MG63 (cell line): ENCODE data around the gene RNF125. TPM values are rescaled to one million over a fixed set of nuclear protein-coding genes. Genes with fewer than 3 reads are reported as not detected.
A peak's percentile ranks its signal among the peaks of the same experiment; 100 is the strongest.
"Not testable (repeated sequence)": the region's sequence is repeated elsewhere in the genome, so short reads cannot be mapped to it uniquely, and the experiment has no call there.

Experiments used
- DNase-seq: peaks from one replicate; pipeline ENCODE4 v3.0.0-alpha.2; 2020
- H3K27me3 ChIP-seq: fragments of 250-450 bp; sonication (Bioruptor Pico); 2 replicates; pipeline ENCODE4 v1.5.1; 2020; ENCODE audit warnings: mild to moderate bottlenecking, moderate library complexity
- H3K36me3 ChIP-seq: fragments of 250-450 bp; sonication (Bioruptor Pico); 2 replicates; pipeline ENCODE4 v1.5.1; 2020; ENCODE audit warnings: mild to moderate bottlenecking, moderate library complexity
- H3K4me3 ChIP-seq: fragments of 250-450 bp; sonication (Bioruptor Pico); 2 replicates; pipeline ENCODE4 v1.5.1; 2020; ENCODE audit warnings: mild to moderate bottlenecking, moderate library complexity
- H3K9me3 ChIP-seq: fragments of 250-450 bp; sonication (Bioruptor Pico); 2 replicates; pipeline ENCODE4 v1.5.1; 2020; ENCODE audit warnings: mild to moderate bottlenecking, moderate library complexity
- total RNA-seq: library from RNA; depleted of rRNA; stranded (reverse); fragments of >200 nt; shearing (Covaris generic); gene quantifications from 2 replicates; pipeline ENCODE4 v1.2.3, GENCODE V29; 2014; ENCODE audit warnings: low replicate concordance; rRNA removed

Gene RNF125
- 0.05 and 0.10 TPM in 2 replicates for total RNA-seq

- DNase-seq = peak; percentile 70
- Histone ChIP-seq H3K9me3 (no peaks in the 10 kb centered on the region), H3K27me3 (no peaks in the 10 kb centered on the region; the same call in 1 of the 2 replicates), H3K4me3 (peak within 1 kb of the TSS; percentile 53), H3K36me3 (no peaks in the 10 kb centered on the region)
These were observed at the start of gene RNF125 for GRCh38 chr18:32018331-32019250. RNF125 (plus strand) TSS chr18:32018825; CDS start chr18:32018864, 39 bp downstream.

- Histone ChIP-seq H3K4me3 (no peak overlapping the region), H3K36me3 (no peaks in the 10 kb centered on the region), H3K9me3 (no peaks in the 10 kb centered on the region), H3K27me3 (no peaks in the 10 kb centered on the region)
- DNase-seq = no peak
These were observed 48.0 kb upstream of the RNF125 start for GRCh38 chr18:31970617-31971016.

DNA sequence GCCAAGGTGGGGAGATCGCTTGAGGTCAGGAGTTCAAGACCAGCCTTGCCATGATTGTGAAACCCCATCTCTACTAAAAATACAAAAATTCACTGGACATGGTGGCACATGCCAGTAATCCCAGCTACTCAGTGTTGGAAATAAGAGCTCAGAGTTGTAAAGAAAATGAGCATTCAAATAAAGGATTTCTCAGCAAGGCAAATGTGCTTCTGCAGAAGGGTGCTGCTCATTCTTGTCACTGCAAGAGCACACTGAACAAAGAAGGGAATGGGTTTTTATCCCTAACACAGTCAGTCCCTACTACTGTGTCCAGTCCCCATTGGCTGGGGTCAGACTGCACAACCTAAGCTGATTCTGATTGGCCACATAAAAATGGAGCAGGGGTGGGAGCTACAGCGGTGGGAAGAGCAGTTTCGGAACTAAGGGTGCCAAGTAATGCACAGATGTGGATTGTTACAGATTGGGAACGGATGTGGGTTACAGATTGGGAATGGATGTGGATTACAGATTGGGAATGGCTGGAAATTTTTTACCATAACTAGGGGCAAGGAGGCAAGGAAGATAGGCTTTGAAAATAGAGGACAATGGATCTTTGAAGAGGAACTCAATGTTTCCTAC is 44.6 kb upstream of the RNF125 start:
- DNase-seq = no peak
- H3K9me3 ChIP-seq = no peaks in the 10 kb centered on the region
- no peak overlapping the region for H3K4me3 ChIP-seq
- no peaks in the 10 kb centered on the region for H3K36me3 ChIP-seq
- H3K27me3 ChIP-seq = no peaks in the 10 kb centered on the region

- Histone ChIP-seq H3K36me3 (no peaks in the 10 kb centered on the region), H3K27me3 (no peaks in the 10 kb centered on the region), H3K4me3 (no peak overlapping the region), H3K9me3 (no peaks in the 10 kb centered on the region)
- DNase-seq = no peak
These were observed 42.4 kb upstream of the RNF125 start for GRCh38 chr18:31976242-31976641.

GRCh38 chr18:31977270-31977872 is 41.3 kb upstream of the RNF125 start:
- H3K9me3 ChIP-seq = no peaks in the 10 kb centered on the region
- H3K4me3 ChIP-seq = no peak overlapping the region
- no peaks in the 10 kb centered on the region for H3K27me3 ChIP-seq
- peak; percentile 6 for DNase-seq
- no peaks in the 10 kb centered on the region for H3K36me3 ChIP-seq

DNA sequence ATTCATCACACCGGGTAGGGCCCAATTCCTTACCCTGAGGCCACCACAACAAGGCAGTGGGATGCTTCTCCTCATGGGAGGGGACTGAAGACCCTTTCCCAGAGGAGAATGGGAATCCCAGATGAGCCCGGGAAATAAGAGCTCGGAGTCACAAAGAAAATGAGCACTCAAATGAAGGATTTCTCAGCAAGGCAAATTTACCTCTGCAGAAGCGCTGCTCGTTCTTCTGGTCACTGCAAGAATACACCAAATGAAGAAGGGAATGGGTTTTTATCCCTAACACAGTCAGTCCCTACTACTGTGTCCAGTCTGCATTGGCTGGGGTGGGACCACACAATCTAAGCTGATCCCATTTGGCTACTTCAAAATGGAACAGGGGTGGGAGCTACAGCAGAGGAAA is 40.0 kb upstream of the RNF125 start:
- Histone ChIP-seq H3K27me3 (no peaks in the 10 kb centered on the region), H3K4me3 (no peak overlapping the region), H3K9me3 (no peaks in the 10 kb centered on the region)

DNA sequence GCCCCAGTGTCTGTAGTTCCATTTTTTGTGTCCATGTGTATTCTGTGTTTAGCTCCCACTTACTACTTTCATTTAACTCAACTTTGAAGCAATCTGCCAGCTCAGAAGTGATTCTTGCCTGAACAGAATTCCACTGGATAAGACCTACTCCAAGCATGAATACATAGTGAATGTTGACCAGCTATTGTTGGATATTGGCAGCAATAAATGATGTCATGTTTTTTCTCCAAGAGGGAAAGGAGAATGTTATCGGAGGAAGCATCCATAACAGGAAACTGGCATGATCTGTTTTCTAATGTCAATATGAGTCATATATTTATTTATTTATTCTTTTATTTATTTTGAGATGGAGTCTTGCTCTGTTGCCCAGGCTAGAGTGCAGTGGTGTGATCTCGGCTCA is 38.9 kb upstream of the RNF125 start:
- H3K36me3 ChIP-seq = no peaks in the 10 kb centered on the region
- no peaks in the 10 kb centered on the region for H3K9me3 ChIP-seq
- DNase-seq = no peak
- no peak overlapping the region for H3K4me3 ChIP-seq
- H3K27me3 ChIP-seq = no peaks in the 10 kb centered on the region

More for the DNA sequence above, 40.0 kb upstream of the RNF125 start:
- H3K36me3 ChIP-seq = no peaks in the 10 kb centered on the region
- DNase-seq = no peak

DNA sequence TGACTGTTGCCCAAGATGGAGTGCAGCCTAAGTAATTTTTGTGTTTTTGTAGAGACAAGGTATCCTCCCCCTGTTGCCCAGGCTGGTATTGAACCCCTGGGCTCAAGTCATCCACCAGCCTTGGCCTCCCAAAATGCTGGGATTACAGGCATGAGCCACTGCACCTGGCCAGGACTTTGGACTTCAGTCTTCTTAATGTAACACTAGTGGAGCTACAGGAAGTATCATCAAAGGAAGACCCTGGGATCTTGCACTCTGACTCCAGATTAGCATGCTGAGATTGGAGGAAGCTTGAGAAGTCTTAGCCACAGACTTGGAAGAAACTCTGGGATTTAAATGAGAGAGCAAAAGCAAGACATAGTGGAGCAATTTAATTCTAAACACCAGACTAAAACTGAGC is 37.8 kb upstream of the RNF125 start:
- Histone ChIP-seq H3K36me3 (no peaks in the 10 kb centered on the region), H3K27me3 (no peaks in the 10 kb centered on the region), H3K4me3 (no peak overlapping the region), H3K9me3 (no peaks in the 10 kb centered on the region)
- no peak for DNase-seq

DNA sequence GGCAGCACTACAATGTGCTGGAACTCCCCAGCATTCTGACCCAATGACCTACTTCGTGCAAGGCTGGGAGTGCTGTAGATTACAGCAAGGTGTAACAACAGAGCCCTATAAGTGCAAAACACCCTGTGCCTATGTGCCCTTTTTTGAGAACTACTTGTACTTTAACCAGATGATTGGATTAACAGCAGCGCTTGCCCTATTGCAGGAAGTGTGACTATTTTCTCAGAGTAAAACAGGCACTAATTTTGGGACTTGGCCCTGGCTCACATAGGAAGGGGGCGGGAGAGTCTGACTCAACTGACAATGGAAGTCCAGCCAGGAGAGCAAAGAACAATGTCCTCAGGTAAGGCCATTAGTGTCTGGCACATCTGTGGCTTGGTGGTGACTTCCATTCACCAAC is 35.6 kb upstream of the RNF125 start:
- no peaks in the 10 kb centered on the region for H3K9me3 ChIP-seq
- H3K27me3 ChIP-seq = no peaks in the 10 kb centered on the region
- no peak overlapping the region for H3K4me3 ChIP-seq
- no peak for DNase-seq
- no peaks in the 10 kb centered on the region for H3K36me3 ChIP-seq

GRCh38 chr18:31983976-31984375 is 34.6 kb upstream of the RNF125 start:
- H3K27me3 ChIP-seq = no peaks in the 10 kb centered on the region
- no peaks in the 10 kb centered on the region for H3K36me3 ChIP-seq
- H3K9me3 ChIP-seq = no peaks in the 10 kb centered on the region
- H3K4me3 ChIP-seq = no peak overlapping the region
- no peak for DNase-seq

DNA sequence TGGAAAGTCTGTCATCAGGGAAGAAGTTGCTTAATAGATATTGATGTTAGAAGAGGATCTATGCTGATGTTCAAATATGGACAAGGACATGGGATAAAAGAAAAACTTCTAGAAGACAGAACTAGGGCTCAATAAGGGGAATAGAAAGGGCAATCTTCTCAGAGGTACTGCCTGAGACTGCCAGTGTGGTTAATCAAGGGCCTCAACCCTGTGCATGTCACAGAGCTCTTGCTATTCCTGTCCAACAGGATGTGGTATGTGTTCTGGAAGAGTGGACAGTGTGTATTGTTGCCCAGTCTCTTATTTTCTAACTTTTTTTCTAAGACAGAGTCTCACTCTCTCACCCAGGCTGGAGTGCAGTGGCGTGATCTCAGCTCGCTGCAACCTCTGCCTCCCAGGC is 27.8 kb upstream of the RNF125 start:
- H3K9me3 ChIP-seq = no peaks in the 10 kb centered on the region
- no peak overlapping the region for H3K4me3 ChIP-seq
- no peaks in the 10 kb centered on the region for H3K27me3 ChIP-seq
- H3K36me3 ChIP-seq = no peaks in the 10 kb centered on the region
- DNase-seq = no peak

- Histone ChIP-seq H3K36me3 (no peaks in the 10 kb centered on the region), H3K9me3 (no peaks in the 10 kb centered on the region), H3K4me3 (no peak overlapping the region), H3K27me3 (no peaks in the 10 kb centered on the region)
- DNase-seq = no peak
These were observed 22.6 kb upstream of the RNF125 start for GRCh38 chr18:31996007-31996406.

GRCh38 chr18:31998880-31999412 is 19.7 kb upstream of the RNF125 start:
- no peaks in the 10 kb centered on the region for H3K9me3 ChIP-seq
- no peaks in the 10 kb centered on the region for H3K27me3 ChIP-seq
- no peaks in the 10 kb centered on the region for H3K36me3 ChIP-seq
- no peak for DNase-seq
- H3K4me3 ChIP-seq = no peak overlapping the region

DNA sequence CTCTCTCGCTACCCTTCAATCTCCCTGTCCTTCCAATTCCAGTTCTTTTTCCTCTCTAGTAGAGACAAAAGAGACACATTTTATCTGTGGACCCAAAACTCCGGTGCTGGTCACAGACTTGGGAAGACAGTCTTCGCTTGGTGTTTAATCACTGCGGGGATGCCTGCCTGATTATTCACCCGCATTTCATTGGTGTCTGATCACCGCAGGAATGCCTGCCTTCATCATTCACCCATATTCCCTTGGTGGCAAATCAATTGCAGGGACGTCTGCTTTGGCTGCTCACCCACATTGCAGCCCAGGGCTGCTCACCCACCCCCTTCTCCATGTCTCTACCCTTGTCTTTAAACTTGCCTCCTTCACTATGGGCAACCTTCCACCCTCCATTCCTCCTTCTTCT is 17.5 kb upstream of the RNF125 start:
- not testable (repeated sequence) for H3K4me3 ChIP-seq, H3K36me3 ChIP-seq, H3K9me3 ChIP-seq, H3K27me3 ChIP-seq
- DNase-seq = peak; percentile 1

- DNase-seq, H3K9me3 ChIP-seq, H3K27me3 ChIP-seq, H3K4me3 ChIP-seq, H3K36me3 ChIP-seq: not testable (repeated sequence)
These were observed 14.8 kb upstream of the RNF125 start for GRCh38 chr18:32003822-32004221.

DNA sequence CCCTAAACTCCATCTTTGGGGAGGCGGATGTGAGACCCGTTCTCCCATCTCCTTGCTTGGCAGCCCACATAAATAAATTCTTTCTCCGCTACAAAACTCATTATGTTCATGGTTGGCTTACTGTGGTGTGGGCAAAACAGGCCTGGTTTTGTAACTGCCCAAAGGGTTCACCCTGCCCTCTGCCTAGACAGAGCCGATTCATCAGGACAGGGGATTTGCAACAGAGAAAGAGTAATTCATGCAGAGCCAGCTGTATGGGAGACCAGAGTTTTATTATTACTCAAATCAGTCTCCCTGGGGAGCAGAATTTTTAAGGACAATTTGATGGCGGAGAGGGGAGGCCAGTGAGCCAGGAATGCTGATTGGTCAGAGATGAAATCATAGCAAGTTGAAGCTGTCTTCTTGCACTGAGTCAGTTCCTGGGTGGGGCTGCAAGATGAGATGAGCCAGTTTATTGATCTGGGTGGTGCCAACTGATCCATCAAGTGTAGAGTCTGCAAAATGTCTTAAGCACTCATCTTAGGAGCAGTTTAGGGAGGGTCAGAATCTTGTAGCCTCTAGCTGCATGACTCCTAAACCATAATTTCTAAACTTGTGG is 8.4 kb upstream of the RNF125 start:
- no peaks in the 10 kb centered on the region for H3K36me3 ChIP-seq
- no peaks in the 10 kb centered on the region for H3K27me3 ChIP-seq
- H3K4me3 ChIP-seq = no peak overlapping the region
- H3K9me3 ChIP-seq = no peaks in the 10 kb centered on the region
- DNase-seq = no peak

DNA sequence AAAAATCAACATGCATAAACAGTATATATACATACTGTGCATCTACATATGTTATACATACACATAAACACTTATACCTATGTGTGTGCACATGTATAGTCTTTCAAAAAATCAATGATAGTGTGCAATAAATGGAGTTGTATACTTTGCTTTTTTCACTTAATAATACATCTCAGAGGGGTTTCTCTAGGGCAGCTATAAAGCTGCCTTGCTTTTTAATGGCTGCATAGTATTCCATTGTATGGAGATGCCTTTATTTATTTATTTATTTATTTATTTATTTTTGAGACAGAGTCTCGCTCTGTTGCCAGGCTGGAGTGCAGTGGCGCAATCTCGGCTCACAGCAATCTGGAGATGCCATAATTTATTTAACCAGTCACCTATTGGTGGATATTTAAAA is 7.4 kb upstream of the RNF125 start:
- H3K36me3 ChIP-seq = no peaks in the 10 kb centered on the region
- H3K27me3 ChIP-seq = no peaks in the 10 kb centered on the region
- H3K9me3 ChIP-seq = no peaks in the 10 kb centered on the region
- no peak for DNase-seq
- no peak overlapping the region for H3K4me3 ChIP-seq
